GM19324 (cell line): ENCODE results near the gene MED23.

Experiments
- ATAC-seq: cut with Tn5 transposase; IDR thresholded peaks from one replicate; pipeline ENCODE4 v1.9.1; 2021; ENCODE audit warnings: mild to moderate bottlenecking, moderate library complexity; ENCODE audit not compliant: unreplicated experiment, low FRiP score

Gene MED23

GRCh38 chr6:131524695-131525336 lies 103.2 kb downstream of the MED23 start:
- ATAC-seq = no peak

- ATAC-seq = no peak
Measured at GRCh38 chr6:131523988-131524673, 103.9 kb downstream of the MED23 start.
